Cardiac muscle cell (in vitro differentiated cells and primary cell): ENCODE data around the gene CACNA2D3. TPM values are rescaled to one million over a fixed set of nuclear protein-coding genes. Genes with fewer than 3 reads are reported as not detected.

Experiments used
- DNase-seq, 2 donors: peaks; one replicate each; pipeline versions ENCODE4 v3.0.0 to v3.0.0-alpha.2; 2010 to 2017; ENCODE audit warnings: low read depth in 1 of 2, low spot score in 1 of 2
- H3K27ac ChIP-seq: fragments of 200-600 bp; sonication (generic); 2 replicates; pipeline ENCODE4 v1.5.1; 2016
- H3K27me3 ChIP-seq: fragments of 200-600 bp; sonication (generic); 2 replicates; pipeline ENCODE4 v1.6.0; 2016; ENCODE audit warnings: control low read depth
- H3K36me3 ChIP-seq: fragments of 200-600 bp; sonication (generic); 2 replicates; pipeline ENCODE4 v1.5.1; 2016; ENCODE audit warnings: control low read depth
- H3K4me1 ChIP-seq: fragments of 200-600 bp; sonication (generic); 2 replicates; pipeline ENCODE4 v1.8.1; 2017; ENCODE audit warnings: low read depth, mild to moderate bottlenecking, mixed run types
- H3K4me3 ChIP-seq: fragments of 200-600 bp; sonication (generic); 2 replicates; pipeline ENCODE4 v1.5.1; 2016; ENCODE audit warnings: mild to moderate bottlenecking
- H3K9me3 ChIP-seq: fragments of 200-600 bp; sonication (generic); 2 replicates; pipeline ENCODE4 v1.5.1; 2017; ENCODE audit warnings: low read depth, mild to moderate bottlenecking, control low read depth
- CTCF ChIP-seq: IDR thresholded peaks from 2 replicates; pipeline ENCODE4 v1.5.1; 2012; ENCODE audit warnings: low read depth, mild to moderate bottlenecking, low read length
- polyA plus RNA-seq: library from polyadenylated mRNA; unstranded; fragments of >200 nt; fragmentation: Nextera tagmentation; extraction: Ambion mirVana; gene quantifications from 2 replicates; pipeline ENCODE4 v1.2.1, GENCODE V29; 2016
- total RNA-seq: library from RNA; depleted of rRNA; stranded (reverse); fragments of >200 nt; gene quantifications from 2 replicates; pipeline ENCODE4 v1.2.3, GENCODE V29; 2016

Gene CACNA2D3
- total and polyA plus RNA-seq, 2 experiments from 2014 or later, result 0.45 to 0.59 TPM

DNA sequence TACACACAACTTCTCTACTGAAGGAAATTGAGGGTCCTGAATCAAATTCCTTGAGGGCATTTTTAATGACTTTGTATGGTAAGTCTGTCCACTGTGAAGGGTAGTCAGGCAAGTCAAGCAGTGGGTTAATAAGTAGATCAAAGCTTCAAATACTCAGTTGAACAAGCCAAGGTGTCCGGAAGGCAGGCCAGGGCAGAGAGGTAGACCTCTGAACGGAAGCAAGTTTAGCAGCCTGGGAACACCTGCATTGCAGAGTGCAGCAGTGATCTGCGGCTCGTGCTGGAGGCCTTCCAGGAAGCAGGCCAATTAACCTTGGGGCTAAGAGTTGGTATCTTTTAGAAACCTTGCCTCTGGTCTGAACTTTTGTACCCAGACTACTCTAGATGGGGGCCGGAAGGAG lies 661.7 kb downstream of the CACNA2D3 start:
- no peak for TF ChIP-seq CTCF
- H3K4me1 ChIP-seq, result no peaks in the 10 kb centered on the region
- no peaks in the 10 kb centered on the region for H3K36me3 ChIP-seq
- no peaks in the 10 kb centered on the region for H3K27me3 ChIP-seq
- no peak for DNase-seq
- no peak overlapping the region for H3K4me3 ChIP-seq
- no peaks in the 10 kb centered on the region for H3K9me3 ChIP-seq
- no peak overlapping the region for H3K27ac ChIP-seq

- no peak for TF ChIP-seq CTCF
- no peak for DNase-seq
- no peaks in the 10 kb centered on the region for H3K4me1 ChIP-seq
- H3K4me3 ChIP-seq, result no peak overlapping the region
- H3K27ac ChIP-seq, result no peak overlapping the region
- H3K36me3 ChIP-seq, result no peaks in the 10 kb centered on the region
- H3K9me3 ChIP-seq, result no peaks in the 10 kb centered on the region
- no peaks in the 10 kb centered on the region for H3K27me3 ChIP-seq
Observed at GRCh38 chr3:54785976-54786375, 663.6 kb downstream of the CACNA2D3 start.

GRCh38 chr3:54790051-54790450 lies 667.7 kb downstream of the CACNA2D3 start:
- no peak overlapping the region for H3K27ac ChIP-seq
- no peak for DNase-seq
- no peaks in the 10 kb centered on the region for H3K9me3 ChIP-seq
- TF ChIP-seq CTCF, result no peak
- no peaks in the 10 kb centered on the region for H3K27me3 ChIP-seq
- no peak overlapping the region for H3K4me3 ChIP-seq
- H3K36me3 ChIP-seq, result no peaks in the 10 kb centered on the region
- no peaks in the 10 kb centered on the region for H3K4me1 ChIP-seq

- no peak for TF ChIP-seq CTCF
- no peak for DNase-seq
- no peak overlapping the region for H3K4me3 ChIP-seq
- no peak overlapping the region for H3K27ac ChIP-seq
- H3K27me3 ChIP-seq, result no peaks in the 10 kb centered on the region
- no peaks in the 10 kb centered on the region for H3K4me1 ChIP-seq
- H3K9me3 ChIP-seq, result no peaks in the 10 kb centered on the region
- no peaks in the 10 kb centered on the region for H3K36me3 ChIP-seq
Observed at GRCh38 chr3:54791501-54792156, 669.3 kb downstream of the CACNA2D3 start.

GRCh38 chr3:54792584-54792983 lies 670.2 kb downstream of the CACNA2D3 start:
- H3K4me3 ChIP-seq, result no peak overlapping the region
- H3K9me3 ChIP-seq, result no peaks in the 10 kb centered on the region
- no peak overlapping the region for H3K27ac ChIP-seq
- no peak for TF ChIP-seq CTCF
- DNase-seq, result no peak
- H3K27me3 ChIP-seq, result no peaks in the 10 kb centered on the region
- H3K36me3 ChIP-seq, result no peaks in the 10 kb centered on the region
- no peaks in the 10 kb centered on the region for H3K4me1 ChIP-seq
